ENCODE results near the gene CLEC5A. TPM values are rescaled to one million over a fixed set of nuclear protein-coding genes. Genes with fewer than 3 reads are reported as not detected.

Gene CLEC5A
- total RNA-seq, 1 experiment from 2014 or later: not detected

- Histone ChIP-seq H3T11ph (ENCODE audit: low read length) (no peak overlapping the region), H2BK15ac (ENCODE audit: low read depth, low read length) (no peak overlapping the region), H3K4me1 (ENCODE audit: insufficient read depth, low read length) (no peaks in the 10 kb centered on the region), H4K91ac (ENCODE audit: insufficient read length, low read depth, low read length) (no peak overlapping the region), H3K27ac (ENCODE audit: insufficient read length, low read depth, low read length) (no peak overlapping the region), H3K14ac (ENCODE audit: insufficient read depth, low read length) (no peak overlapping the region), H3K56ac (ENCODE audit: insufficient read length, low read depth, low read length) (no peak overlapping the region), H3K4ac (ENCODE audit: low read depth, low read length) (no peak overlapping the region), H2BK5ac (ENCODE audit: insufficient read length, low read length) (no peak overlapping the region), H4K8ac (replicated peaks; ENCODE audit: insufficient read length, low read depth, low read length) (no peak overlapping the region), H3K23ac (ENCODE audit: insufficient read length, low read depth, low read length) (no peak overlapping the region), H3K79me2 (ENCODE audit: insufficient read depth, low read length) (no peaks in the 10 kb centered on the region), H4K5ac (ENCODE audit: insufficient read length, low read depth, low read length) (no peak overlapping the region), H2BK120ac (ENCODE audit: low read depth, low read length, poor library complexity, severe bottlenecking) (no peak overlapping the region), H3K4me2 (ENCODE audit: insufficient read depth, insufficient read length, low read length) (no peak overlapping the region), H3K27me3 (ENCODE audit: insufficient read depth, low read length) (no peaks in the 10 kb centered on the region), H2AK5ac (ENCODE audit: insufficient read length, low read length) (no peak overlapping the region), H3K9ac (ENCODE audit: extremely low read depth, insufficient read length, low read length) (no peak overlapping the region), H3K9me3 (ENCODE audit: control insufficient read depth, low read depth, low read length) (no peaks in the 10 kb centered on the region), H4K20me1 (ENCODE audit: control insufficient read depth, insufficient read depth, insufficient read length) (no peaks in the 10 kb centered on the region), H2BK12ac (ENCODE audit: insufficient read length, low read depth, low read length) (no peak overlapping the region), H3K23me2 (ENCODE audit: insufficient read length, low read depth, low read length, poor library complexity, severe bottlenecking) (no peaks in the 10 kb centered on the region), H3K79me1 (ENCODE audit: insufficient read depth, low read depth, low read length, poor library complexity, severe bottlenecking) (no peaks in the 10 kb centered on the region), H2AFZ (ENCODE audit: low read length) (no peak overlapping the region), H2BK20ac (ENCODE audit: low read depth, low read length, poor library complexity, severe bottlenecking) (no peak overlapping the region), H3K18ac (ENCODE audit: insufficient read length, low read depth, low read length) (no peak overlapping the region)
- no CpG with 5 or more reads among the region's 4 CpGs for WGBS (ENCODE audit: extremely low coverage, insufficient read length, low lambda C conversion rate)
- H3K36me3 Mint-ChIP-seq (ENCODE audit: insufficient read depth in 1 of 3, low read depth in 3 of 3): no peaks in the 10 kb centered on the region
- no peak for DNase-seq
- H3K4me1 Mint-ChIP-seq: peaks cover 5 to 8% of the 10 kb centered on the region in 2 experiments
- H3K9me3 Mint-ChIP-seq: no peaks in the 10 kb centered on the region
- no peak overlapping the region for H3K4me3 Mint-ChIP-seq
- no peaks in the 10 kb centered on the region for H3K27me3 Mint-ChIP-seq (ENCODE audit: low read depth)
- H3K27ac Mint-ChIP-seq: no peak overlapping the region
- TF ChIP-seq, protein P1, sequence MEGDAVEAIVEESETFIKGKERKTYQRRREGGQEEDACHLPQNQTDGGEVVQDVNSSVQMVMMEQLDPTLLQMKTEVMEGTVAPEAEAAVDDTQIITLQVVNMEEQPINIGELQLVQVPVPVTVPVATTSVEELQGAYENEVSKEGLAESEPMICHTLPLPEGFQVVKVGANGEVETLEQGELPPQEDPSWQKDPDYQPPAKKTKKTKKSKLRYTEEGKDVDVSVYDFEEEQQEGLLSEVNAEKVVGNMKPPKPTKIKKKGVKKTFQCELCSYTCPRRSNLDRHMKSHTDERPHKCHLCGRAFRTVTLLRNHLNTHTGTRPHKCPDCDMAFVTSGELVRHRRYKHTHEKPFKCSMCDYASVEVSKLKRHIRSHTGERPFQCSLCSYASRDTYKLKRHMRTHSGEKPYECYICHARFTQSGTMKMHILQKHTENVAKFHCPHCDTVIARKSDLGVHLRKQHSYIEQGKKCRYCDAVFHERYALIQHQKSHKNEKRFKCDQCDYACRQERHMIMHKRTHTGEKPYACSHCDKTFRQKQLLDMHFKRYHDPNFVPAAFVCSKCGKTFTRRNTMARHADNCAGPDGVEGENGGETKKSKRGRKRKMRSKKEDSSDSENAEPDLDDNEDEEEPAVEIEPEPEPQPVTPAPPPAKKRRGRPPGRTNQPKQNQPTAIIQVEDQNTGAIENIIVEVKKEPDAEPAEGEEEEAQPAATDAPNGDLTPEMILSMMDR (conservative IDR thresholded peaks at IDR 0.05): no peak
Observed at GRCh38 chr7:141992688-141993087, 45.9 kb upstream of the CLEC5A start.
